HUDEP-2 (cell line): Measurements from ENCODE around the gene OLFML2A.
A peak's percentile ranks its signal among the peaks of the same experiment; 100 is the strongest.
"Not testable (repeated sequence)": the region's sequence is repeated elsewhere in the genome, so short reads cannot be mapped to it uniquely, and the experiment has no call there.

Experiments
- DNase-seq, 76 experiments: peaks; one replicate each; lab custom pipeline; 2025; ENCODE audit not compliant: unreplicated experiment in 76 of 76; lab: John Stamatoyannopoulos, UW

The OLFML2A gene

GRCh38 chr9:124759327-124759726 lies 17.6 kb upstream of the OLFML2A start:
- DNase-seq, result no peak

GRCh38 chr9:124760719-124761118 lies 16.2 kb upstream of the OLFML2A start:
- no peak for DNase-seq

- no peak for DNase-seq
These were observed 15.7 kb upstream of the OLFML2A start for GRCh38 chr9:124761196-124761595.

- no peak for DNase-seq
These were observed 15.2 kb upstream of the OLFML2A start for GRCh38 chr9:124761710-124762109.

GRCh38 chr9:124762633-124763032 lies 14.3 kb upstream of the OLFML2A start:
- no peak for DNase-seq

GRCh38 chr9:124764774-124765438 lies 12.0 kb upstream of the OLFML2A start:
- peak in 24 of 76 experiments; percentile 12 to 50 (median 36) for DNase-seq

- DNase-seq, result no peak
These were observed 11.5 kb upstream of the OLFML2A start for GRCh38 chr9:124765439-124765835.

- DNase-seq, result no peak
These were observed 10.6 kb upstream of the OLFML2A start for GRCh38 chr9:124766326-124766725.

GRCh38 chr9:124766815-124767554 lies 9.9 kb upstream of the OLFML2A start:
- no peak for DNase-seq

GRCh38 chr9:124767821-124768220 lies 9.1 kb upstream of the OLFML2A start:
- DNase-seq, result no peak

- no peak for DNase-seq
These were observed 8.6 kb upstream of the OLFML2A start for GRCh38 chr9:124768334-124768733.

- DNase-seq, result no peak
These were observed 8.0 kb upstream of the OLFML2A start for GRCh38 chr9:124768750-124769548.

- peak in 6 of 76 experiments; percentile 12 to 26 (median 14) for DNase-seq
These were observed 7.2 kb upstream of the OLFML2A start for GRCh38 chr9:124769549-124770358.

- no peak for DNase-seq
These were observed 6.4 kb upstream of the OLFML2A start for GRCh38 chr9:124770359-124771020.

GRCh38 chr9:124771021-124771866 lies 5.7 kb upstream of the OLFML2A start, which contains the start of gene NR6A1:
NR6A1 (minus strand) TSS chr9:124771311.
- peak in 75 of 76 experiments; percentile 32 to 96 (median 92) for DNase-seq

- peak in 40 of 76 experiments; percentile 10 to 78 (median 37) for DNase-seq
These were observed 4.9 kb upstream of the OLFML2A start for GRCh38 chr9:124771867-124772679.

GRCh38 chr9:124772877-124773276 lies 4.1 kb upstream of the OLFML2A start:
- DNase-seq, result not testable (repeated sequence)

- DNase-seq, result no peak
These were observed 3.3 kb upstream of the OLFML2A start for GRCh38 chr9:124773473-124774128.
